ENCODE data around the gene TOP2B.

Gene TOP2B

DNA sequence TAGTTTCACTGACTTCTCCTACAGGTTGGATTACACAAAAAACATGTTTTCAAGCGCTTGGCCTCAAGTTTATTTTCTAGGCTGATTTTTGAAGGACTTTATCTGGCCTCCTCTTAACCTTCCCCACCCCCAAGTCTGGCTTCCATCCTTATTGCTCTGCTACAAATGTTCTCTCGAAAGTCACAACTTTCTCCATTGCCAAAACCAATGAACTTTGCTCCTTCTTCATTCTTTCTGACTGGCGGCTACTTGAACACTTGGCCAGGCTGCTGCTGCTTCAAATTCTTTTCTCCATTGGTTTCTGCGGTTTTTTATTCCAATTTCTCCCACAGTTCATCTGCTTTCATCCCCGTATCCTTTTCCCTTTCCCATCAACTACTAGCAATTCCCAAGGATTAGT, 106.6 kb downstream of the TOP2B start:
- Histone ChIP-seq H3K4me3 (ENCODE audit: low read depth, low read length) (no peak overlapping the region), H3K27ac (ENCODE audit: low read depth, low read length) (no peak overlapping the region), H3K4me1 (ENCODE audit: control insufficient read depth, insufficient read depth, low read length) (peaks cover 4% of the 10 kb centered on the region; the same call in 1 of the 2 replicates), H3K9me3 (ENCODE audit: control insufficient read depth, insufficient read depth, low read depth, low read length) (no peaks in the 10 kb centered on the region), H3K9ac (ENCODE audit: low read length) (no peak overlapping the region), H3K36me3 (ENCODE audit: control insufficient read depth, insufficient read depth, low read length) (no peaks in the 10 kb centered on the region), H3K27me3 (ENCODE audit: control insufficient read depth, insufficient read depth, low read length) (no peaks in the 10 kb centered on the region)

DNA sequence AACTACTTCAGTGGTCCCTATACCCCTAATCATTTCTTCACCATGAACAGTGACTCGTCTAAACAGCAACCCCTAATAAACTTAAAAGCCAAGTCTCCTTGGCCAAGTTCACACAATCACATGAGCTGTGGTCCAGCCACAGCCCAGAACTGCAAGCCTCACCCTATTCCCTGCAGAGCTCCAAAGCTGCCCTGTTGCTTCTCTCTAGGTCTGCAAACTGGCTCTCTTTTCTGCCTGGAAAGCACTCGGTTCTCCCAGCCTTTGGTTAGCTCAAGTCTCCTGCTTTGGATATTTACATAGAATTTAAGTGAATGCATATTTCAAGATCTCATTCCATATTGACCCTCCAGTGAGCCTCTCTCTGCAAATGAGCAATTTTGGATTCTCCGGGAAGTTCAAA, 107.0 kb downstream of the TOP2B start:
- Histone ChIP-seq H3K9me3 (ENCODE audit: control insufficient read depth, insufficient read depth, low read depth, low read length) (no peaks in the 10 kb centered on the region), H3K27me3 (ENCODE audit: control insufficient read depth, insufficient read depth, low read length) (no peaks in the 10 kb centered on the region), H3K4me3 (ENCODE audit: low read depth, low read length) (no peak overlapping the region), H3K9ac (ENCODE audit: low read length) (no peak overlapping the region), H3K4me1 (ENCODE audit: control insufficient read depth, insufficient read depth, low read length) (peaks cover 4% of the 10 kb centered on the region; the same call in 1 of the 2 replicates), H3K36me3 (ENCODE audit: control insufficient read depth, insufficient read depth, low read length) (no peaks in the 10 kb centered on the region), H3K27ac (ENCODE audit: low read depth, low read length) (no peak overlapping the region)

DNA sequence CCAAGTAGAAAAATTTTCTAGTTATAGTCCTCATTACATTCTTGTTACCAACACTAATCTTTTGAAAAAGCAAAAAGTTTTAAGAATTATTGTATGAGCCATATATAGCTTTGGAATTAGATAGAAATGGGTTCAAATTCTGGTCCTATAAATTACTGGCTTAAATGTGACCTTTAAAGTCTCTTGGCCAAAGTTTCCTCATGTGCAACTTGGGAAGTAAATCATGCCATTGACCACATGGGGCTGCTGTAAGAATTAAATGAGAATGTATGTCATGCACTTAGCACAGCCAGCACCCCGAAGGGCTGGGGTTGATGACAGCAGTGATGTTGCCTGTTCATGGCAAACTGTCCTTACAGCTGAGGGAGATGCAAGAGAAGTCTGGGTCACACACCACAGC, 108.3 kb downstream of the TOP2B start:
- H3K9me3 ChIP-seq (ENCODE audit: control insufficient read depth, insufficient read depth, low read depth, low read length): no peaks in the 10 kb centered on the region
- no peaks in the 10 kb centered on the region for H3K27me3 ChIP-seq (ENCODE audit: control insufficient read depth, insufficient read depth, low read length)
- no peak overlapping the region for H3K9ac ChIP-seq (ENCODE audit: low read length)
- H3K4me1 ChIP-seq (ENCODE audit: control insufficient read depth, insufficient read depth, low read length): peaks cover 4% of the 10 kb centered on the region; the same call in 1 of the 2 replicates
- no peak overlapping the region for H3K4me3 ChIP-seq (ENCODE audit: low read depth, low read length)
- H3K36me3 ChIP-seq (ENCODE audit: control insufficient read depth, insufficient read depth, low read length): no peaks in the 10 kb centered on the region
- H3K27ac ChIP-seq (ENCODE audit: low read depth, low read length): no peak overlapping the region

DNA sequence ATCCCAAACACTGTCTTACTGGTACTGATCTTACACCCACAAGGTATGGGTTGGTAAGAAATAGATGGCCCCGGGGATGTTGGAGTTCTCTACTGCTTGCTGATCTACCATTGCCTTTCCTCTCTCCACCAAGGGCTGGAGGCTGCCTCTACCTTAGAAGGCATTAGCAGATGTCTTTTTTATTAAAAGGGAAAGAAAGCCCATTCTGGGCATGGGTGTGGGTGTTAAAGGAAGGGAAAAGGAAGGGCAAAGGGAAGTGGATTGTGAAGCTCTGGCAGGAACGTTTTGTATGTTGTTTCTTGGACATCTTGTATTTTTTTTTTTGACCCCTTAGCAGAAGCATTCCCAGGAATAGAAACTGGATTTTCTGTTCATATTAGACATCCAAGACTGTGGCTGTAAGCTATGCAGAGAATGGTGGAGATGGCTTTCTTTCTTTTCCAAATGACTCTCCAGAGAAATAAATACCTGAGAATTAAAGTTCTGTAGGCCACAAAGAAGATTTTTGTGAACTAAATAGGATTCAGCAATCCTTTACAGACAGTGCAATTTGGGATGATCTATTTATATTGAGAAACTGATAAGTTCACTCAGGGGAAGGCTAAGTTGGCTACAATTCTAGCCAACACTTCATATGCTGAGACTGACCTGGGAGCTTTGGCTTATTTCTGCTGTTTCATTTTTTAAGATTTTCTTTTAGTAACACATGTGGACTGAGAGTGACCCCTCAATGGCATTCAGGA, 108.8 kb downstream of the TOP2B start:
- Histone ChIP-seq H3K9ac (ENCODE audit: low read length) (no peak overlapping the region), H3K36me3 (ENCODE audit: control insufficient read depth, insufficient read depth, low read length) (no peaks in the 10 kb centered on the region), H3K9me3 (ENCODE audit: control insufficient read depth, insufficient read depth, low read depth, low read length) (no peaks in the 10 kb centered on the region), H3K27ac (ENCODE audit: low read depth, low read length) (no peak overlapping the region), H3K27me3 (ENCODE audit: control insufficient read depth, insufficient read depth, low read length) (no peaks in the 10 kb centered on the region), H3K4me1 (ENCODE audit: control insufficient read depth, insufficient read depth, low read length) (peaks cover 4% of the 10 kb centered on the region; the same call in 1 of the 2 replicates), H3K4me3 (ENCODE audit: low read depth, low read length) (no peak overlapping the region)

DNA sequence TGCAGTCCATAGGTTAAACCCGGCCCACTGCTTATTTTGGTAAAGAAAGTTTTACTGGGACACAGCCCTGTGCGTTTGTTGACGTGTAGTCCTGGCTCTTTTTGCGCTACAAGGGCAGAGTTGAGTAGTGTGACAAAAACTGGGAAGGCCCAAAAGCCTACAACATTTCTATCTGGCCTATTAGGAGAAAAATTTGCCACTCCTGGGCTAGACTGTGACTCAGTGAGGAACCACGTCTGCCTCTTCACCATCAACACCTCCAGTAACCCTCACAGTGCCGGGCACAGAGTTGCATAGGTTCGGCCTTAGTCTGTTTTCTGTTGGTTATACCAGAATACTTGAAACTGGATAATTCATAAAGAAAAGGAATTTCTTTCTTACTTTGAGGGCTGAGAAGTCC, 110.3 kb downstream of the TOP2B start:
- Histone ChIP-seq H3K36me3 (ENCODE audit: control insufficient read depth, insufficient read depth, low read length) (no peaks in the 10 kb centered on the region), H3K4me1 (ENCODE audit: control insufficient read depth, insufficient read depth, low read length) (peaks cover 4% of the 10 kb centered on the region; the same call in 1 of the 2 replicates), H3K4me3 (ENCODE audit: low read depth, low read length) (no peak overlapping the region), H3K9me3 (ENCODE audit: control insufficient read depth, insufficient read depth, low read depth, low read length) (no peaks in the 10 kb centered on the region), H3K9ac (ENCODE audit: low read length) (no peak overlapping the region), H3K27me3 (ENCODE audit: control insufficient read depth, insufficient read depth, low read length) (no peaks in the 10 kb centered on the region), H3K27ac (ENCODE audit: low read depth, low read length) (no peak overlapping the region)

DNA sequence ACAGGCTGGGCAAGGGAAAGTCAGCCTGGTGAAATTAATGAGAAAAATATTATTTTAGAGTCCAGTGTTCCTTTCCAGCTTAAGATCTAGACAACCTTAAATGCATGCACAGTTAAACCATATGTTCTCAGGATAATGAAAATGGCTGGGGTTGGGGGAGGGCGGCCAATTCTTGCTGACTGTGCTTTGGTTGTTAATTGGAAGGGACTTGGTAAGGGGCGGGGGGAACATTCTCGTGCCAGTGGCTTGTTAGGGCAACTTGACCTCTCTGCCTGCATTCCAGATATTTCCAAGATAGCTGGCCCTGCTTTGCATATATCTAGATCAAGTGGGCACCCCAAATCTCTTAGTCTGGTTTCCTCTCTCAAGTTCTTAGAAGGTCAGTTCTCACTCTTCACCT, 112.5 kb downstream of the TOP2B start:
- Histone ChIP-seq H3K9me3 (ENCODE audit: control insufficient read depth, insufficient read depth, low read depth, low read length) (no peaks in the 10 kb centered on the region), H3K27ac (ENCODE audit: low read depth, low read length) (no peak overlapping the region), H3K4me1 (ENCODE audit: control insufficient read depth, insufficient read depth, low read length) (peaks cover 4% of the 10 kb centered on the region; the same call in 1 of the 2 replicates), H3K27me3 (ENCODE audit: control insufficient read depth, insufficient read depth, low read length) (no peaks in the 10 kb centered on the region), H3K4me3 (ENCODE audit: low read depth, low read length) (no peak overlapping the region), H3K9ac (ENCODE audit: low read length) (no peak overlapping the region), H3K36me3 (ENCODE audit: control insufficient read depth, insufficient read depth, low read length) (no peaks in the 10 kb centered on the region)

DNA sequence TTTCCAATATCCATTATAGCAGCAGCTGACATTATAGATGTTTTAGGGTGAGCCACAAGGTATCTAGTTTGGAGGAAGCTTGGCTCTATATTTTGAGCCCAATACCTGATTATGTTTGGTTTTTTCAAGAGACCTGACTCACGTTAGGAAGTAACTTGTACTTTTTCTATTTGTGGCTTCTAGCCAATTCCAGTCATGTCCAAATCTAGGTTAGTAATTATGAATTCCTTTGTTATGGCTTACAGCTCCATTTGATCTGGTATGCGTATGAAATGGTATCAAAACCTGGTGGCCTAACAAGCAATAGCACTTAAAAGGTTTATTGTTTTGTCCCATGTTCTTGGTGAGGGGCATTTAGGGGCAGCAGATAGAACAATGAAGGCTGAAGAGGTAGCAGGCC, 115.9 kb downstream of the TOP2B start:
- Histone ChIP-seq H3K9ac (ENCODE audit: low read length) (no peak overlapping the region), H3K27me3 (ENCODE audit: control insufficient read depth, insufficient read depth, low read length) (no peaks in the 10 kb centered on the region), H3K4me3 (ENCODE audit: low read depth, low read length) (no peak overlapping the region), H3K4me1 (ENCODE audit: control insufficient read depth, insufficient read depth, low read length) (peaks cover 2% of the 10 kb centered on the region; the same call in 1 of the 2 replicates), H3K27ac (ENCODE audit: low read depth, low read length) (no peak overlapping the region), H3K9me3 (ENCODE audit: control insufficient read depth, insufficient read depth, low read depth, low read length) (no peaks in the 10 kb centered on the region), H3K36me3 (ENCODE audit: control insufficient read depth, insufficient read depth, low read length) (no peaks in the 10 kb centered on the region)

DNA sequence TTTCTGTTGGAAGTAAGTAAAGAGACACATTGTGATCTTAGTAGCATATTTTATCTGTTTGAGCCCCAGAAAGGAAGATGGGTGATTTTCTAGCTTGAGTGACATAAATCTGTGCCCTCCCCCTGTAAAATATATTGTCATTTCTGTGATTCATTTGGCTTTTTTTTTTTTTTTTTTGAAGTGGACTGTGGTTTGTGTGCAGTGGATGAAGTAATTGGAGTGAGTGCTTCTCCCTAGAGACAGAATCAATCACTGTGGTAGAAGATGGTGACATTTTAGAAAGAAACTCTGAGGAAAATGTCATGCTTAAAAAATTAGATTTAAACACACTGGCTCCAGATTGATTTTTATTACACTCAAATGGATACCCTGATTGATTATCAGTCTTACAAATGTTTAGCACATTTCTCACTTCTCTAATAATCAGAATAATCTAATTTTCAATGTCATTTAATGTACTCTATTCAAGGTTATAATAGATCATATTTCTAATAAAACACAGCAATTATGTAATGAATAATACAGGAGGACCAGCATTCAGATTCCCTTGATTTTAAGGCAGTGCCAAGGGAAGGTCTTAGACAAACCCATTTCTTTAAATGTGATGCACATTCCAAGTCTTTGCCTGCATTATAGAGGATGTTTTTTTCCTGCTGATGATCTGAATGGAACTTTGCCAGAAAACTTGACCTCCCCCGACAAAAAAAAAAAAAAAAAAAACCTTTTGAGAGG, 116.6 kb downstream of the TOP2B start:
- H3K27me3 ChIP-seq (ENCODE audit: control insufficient read depth, insufficient read depth, low read length): no peaks in the 10 kb centered on the region
- no peak overlapping the region for H3K9ac ChIP-seq (ENCODE audit: low read length)
- H3K27ac ChIP-seq (ENCODE audit: low read depth, low read length): no peak overlapping the region
- H3K4me1 ChIP-seq (ENCODE audit: control insufficient read depth, insufficient read depth, low read length): no peaks in the 10 kb centered on the region
- H3K4me3 ChIP-seq (ENCODE audit: low read depth, low read length): no peak overlapping the region
- no peaks in the 10 kb centered on the region for H3K9me3 ChIP-seq (ENCODE audit: control insufficient read depth, insufficient read depth, low read depth, low read length)
- H3K36me3 ChIP-seq (ENCODE audit: control insufficient read depth, insufficient read depth, low read length): no peaks in the 10 kb centered on the region
